Astrocyte (in vitro differentiated cells and primary cell): Measurements from ENCODE around the gene FBP2. TPM values are rescaled to one million over a fixed set of nuclear protein-coding genes. Genes with fewer than 3 reads are reported as not detected.

ENCODE experiments used
- DNase-seq: peaks from one replicate; pipeline ENCODE4 v3.0.0-alpha.2; 2010; ENCODE audit warnings: low read depth
- FAIRE-seq: peaks from 2 replicates; lab custom pipeline; 2011; peaks lifted over from hg19 to GRCh38; lab: Jason Lieb, UNC
- H2AFZ ChIP-seq: 2 replicates; pipeline ENCODE4 v1.6.0; 2012; ENCODE audit warnings: low read depth, low read length, inconsistent platforms
- H3K27ac ChIP-seq: 2 replicates; pipeline ENCODE4 v1.5.1; 2011; ENCODE audit warnings: low read depth, low read length, inconsistent platforms
- H3K27me3 ChIP-seq: 2 replicates; pipeline ENCODE4 v1.6.0; 2011; ENCODE audit warnings: low read length, inconsistent platforms; ENCODE audit not compliant: insufficient read depth
- H3K36me3 ChIP-seq: 2 replicates; pipeline ENCODE4 v1.5.1; 2011; ENCODE audit warnings: low read length, inconsistent platforms; ENCODE audit not compliant: insufficient read depth
- H3K4me1 ChIP-seq: 2 replicates; pipeline ENCODE4 v1.5.1; 2011; ENCODE audit warnings: low read length, inconsistent platforms; ENCODE audit not compliant: insufficient read depth
- H3K4me2 ChIP-seq: 2 replicates; pipeline ENCODE4 v1.6.0; 2012; ENCODE audit warnings: low read length, inconsistent platforms
- H3K4me3 ChIP-seq: 2 replicates; pipeline ENCODE4 v1.5.1; 2011; ENCODE audit warnings: low read depth, mild to moderate bottlenecking, low read length, inconsistent platforms; ENCODE audit not compliant: insufficient read depth
- H3K79me2 ChIP-seq: 2 replicates; pipeline ENCODE4 v1.6.0; 2012; ENCODE audit warnings: mild to moderate bottlenecking, low read length, inconsistent platforms; ENCODE audit not compliant: insufficient read depth
- H3K9ac ChIP-seq: 2 replicates; pipeline ENCODE4 v1.6.0; 2012; ENCODE audit warnings: mild to moderate bottlenecking, low read length, inconsistent platforms
- H3K9me3 ChIP-seq: 2 replicates; pipeline ENCODE4 v1.5.1; 2012; ENCODE audit warnings: low read depth, mild to moderate bottlenecking, low read length, inconsistent platforms; ENCODE audit not compliant: insufficient read depth
- H4K20me1 ChIP-seq: 2 replicates; pipeline ENCODE4 v1.6.0; 2012; ENCODE audit warnings: low read length, inconsistent platforms; ENCODE audit not compliant: insufficient read depth
- H3K27ac Mint-ChIP-seq: one replicate; pipeline ENCODE4 v1.8.0; 2021; ENCODE audit warnings: mild to moderate bottlenecking, mixed read lengths; ENCODE audit not compliant: unreplicated experiment
- H3K27me3 Mint-ChIP-seq: one replicate; pipeline ENCODE4 v1.8.0; 2021; ENCODE audit warnings: low read depth, mixed read lengths; ENCODE audit not compliant: unreplicated experiment
- H3K36me3 Mint-ChIP-seq: one replicate; pipeline ENCODE4 v1.8.0; 2021; ENCODE audit warnings: low read depth, mixed read lengths; ENCODE audit not compliant: unreplicated experiment
- H3K4me1 Mint-ChIP-seq: one replicate; pipeline ENCODE4 v1.8.0; 2021; ENCODE audit warnings: low read depth, mixed read lengths; ENCODE audit not compliant: unreplicated experiment
- H3K4me3 Mint-ChIP-seq: one replicate; pipeline ENCODE4 v1.8.0; 2021; ENCODE audit warnings: mild to moderate bottlenecking, moderate library complexity, mixed read lengths; ENCODE audit not compliant: unreplicated experiment
- H3K9me3 Mint-ChIP-seq: one replicate; pipeline ENCODE4 v1.8.0; 2021; ENCODE audit warnings: mild to moderate bottlenecking, mixed read lengths; ENCODE audit not compliant: unreplicated experiment
- CTCF ChIP-seq: IDR thresholded peaks from 2 replicates; pipeline ENCODE4 v1.5.1; 2011; ENCODE audit warnings: low read depth, mild to moderate bottlenecking, inconsistent platforms, low read length, moderate library complexity; ENCODE audit not compliant: insufficient read depth
- EZH2 ChIP-seq: IDR thresholded peaks from 2 replicates; pipeline ENCODE4 v1.6.1; 2012; ENCODE audit warnings: mild to moderate bottlenecking, low read length, inconsistent platforms; ENCODE audit not compliant: insufficient read depth
- total RNA-seq: library from RNA; stranded (reverse); gene quantifications from 2 replicates; pipeline ENCODE4 v1.2.1, GENCODE V29; 2021

Gene FBP2
- total RNA-seq, 1 donor from 2014 or later, result not detected

- no peak overlapping the region for H3K4me2 ChIP-seq
- H3K9ac ChIP-seq, result no peak overlapping the region
- Mint-ChIP-seq H3K27ac (no peak overlapping the region), H3K4me1 (peaks cover 2% of the 10 kb centered on the region), H3K4me3 (no peak overlapping the region), H3K36me3 (no peaks in the 10 kb centered on the region), H3K9me3 (no peaks in the 10 kb centered on the region), H3K27me3 (peaks cover 35% of the 10 kb centered on the region)
- no peaks in the 10 kb centered on the region for H3K4me1 ChIP-seq
- no peak overlapping the region for H3K27ac ChIP-seq
- H2AFZ ChIP-seq, result no peak overlapping the region
- H3K9me3 ChIP-seq, result no peaks in the 10 kb centered on the region
- DNase-seq, result no peak
- no peak for FAIRE-seq
- H3K27me3 ChIP-seq, result peaks cover 21% of the 10 kb centered on the region
- no peak for TF ChIP-seq EZH2
- no peak for TF ChIP-seq CTCF
- no peaks in the 10 kb centered on the region for H4K20me1 ChIP-seq
- no peaks in the 10 kb centered on the region for H3K36me3 ChIP-seq
- H3K79me2 ChIP-seq, result no peaks in the 10 kb centered on the region
- H3K4me3 ChIP-seq, result no peak overlapping the region
Measured at GRCh38 chr9:94607423-94607691, 13.7 kb upstream of the FBP2 start.

- Mint-ChIP-seq H3K36me3 (no peaks in the 10 kb centered on the region), H3K9me3 (no peaks in the 10 kb centered on the region), H3K27ac (no peak overlapping the region), H3K4me1 (peaks cover 2% of the 10 kb centered on the region), H3K27me3 (peaks cover 36% of the 10 kb centered on the region), H3K4me3 (no peak overlapping the region)
- Histone ChIP-seq H3K27me3 (peaks cover 21% of the 10 kb centered on the region), H3K9ac (no peak overlapping the region), H3K4me3 (no peak overlapping the region), H3K4me1 (no peaks in the 10 kb centered on the region), H3K27ac (no peak overlapping the region), H3K36me3 (no peaks in the 10 kb centered on the region), H2AFZ (no peak overlapping the region), H3K79me2 (no peaks in the 10 kb centered on the region), H3K4me2 (no peak overlapping the region), H4K20me1 (no peaks in the 10 kb centered on the region), H3K9me3 (no peaks in the 10 kb centered on the region)
- FAIRE-seq (no peak), DNase-seq (no peak)
- TF ChIP-seq EZH2 (no peak), CTCF (no peak)
Measured at GRCh38 chr9:94606646-94607422, 13.2 kb upstream of the FBP2 start.
